Measurements from ENCODE around the gene KMT2E.

DNA sequence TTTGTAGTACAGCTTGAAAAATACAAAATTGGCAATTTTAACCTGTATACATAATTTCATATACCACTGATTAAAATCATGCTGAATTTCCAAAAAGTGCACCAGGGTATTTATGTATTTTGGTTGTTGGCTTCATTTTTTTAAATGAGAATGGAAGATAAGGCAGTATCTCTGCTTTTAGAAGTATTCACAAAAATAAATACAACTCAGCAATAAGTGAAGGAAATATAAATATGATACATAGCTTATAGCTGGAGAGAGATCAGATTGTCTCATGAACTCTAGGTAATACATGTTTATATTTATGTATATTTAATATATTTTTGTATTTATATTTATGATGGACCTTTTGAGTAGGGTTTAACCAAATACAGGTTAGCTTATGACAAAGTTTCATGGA is 81.0 kb downstream of the KMT2E start:
- TF ChIP-seq, protein P1, sequence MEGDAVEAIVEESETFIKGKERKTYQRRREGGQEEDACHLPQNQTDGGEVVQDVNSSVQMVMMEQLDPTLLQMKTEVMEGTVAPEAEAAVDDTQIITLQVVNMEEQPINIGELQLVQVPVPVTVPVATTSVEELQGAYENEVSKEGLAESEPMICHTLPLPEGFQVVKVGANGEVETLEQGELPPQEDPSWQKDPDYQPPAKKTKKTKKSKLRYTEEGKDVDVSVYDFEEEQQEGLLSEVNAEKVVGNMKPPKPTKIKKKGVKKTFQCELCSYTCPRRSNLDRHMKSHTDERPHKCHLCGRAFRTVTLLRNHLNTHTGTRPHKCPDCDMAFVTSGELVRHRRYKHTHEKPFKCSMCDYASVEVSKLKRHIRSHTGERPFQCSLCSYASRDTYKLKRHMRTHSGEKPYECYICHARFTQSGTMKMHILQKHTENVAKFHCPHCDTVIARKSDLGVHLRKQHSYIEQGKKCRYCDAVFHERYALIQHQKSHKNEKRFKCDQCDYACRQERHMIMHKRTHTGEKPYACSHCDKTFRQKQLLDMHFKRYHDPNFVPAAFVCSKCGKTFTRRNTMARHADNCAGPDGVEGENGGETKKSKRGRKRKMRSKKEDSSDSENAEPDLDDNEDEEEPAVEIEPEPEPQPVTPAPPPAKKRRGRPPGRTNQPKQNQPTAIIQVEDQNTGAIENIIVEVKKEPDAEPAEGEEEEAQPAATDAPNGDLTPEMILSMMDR (IDR thresholded peaks at IDR 0.05): no peak
- TF ChIP-seq EP300 (IDR thresholded peaks at IDR 0.05): no peak
- no peak for TF ChIP-seq CHD2 (IDR thresholded peaks at IDR 0.05; ENCODE audit: low read length, partially characterized antibody)
- no peak for TF ChIP-seq SMC3 (IDR thresholded peaks at IDR 0.05)
- TF ChIP-seq, protein P2, sequence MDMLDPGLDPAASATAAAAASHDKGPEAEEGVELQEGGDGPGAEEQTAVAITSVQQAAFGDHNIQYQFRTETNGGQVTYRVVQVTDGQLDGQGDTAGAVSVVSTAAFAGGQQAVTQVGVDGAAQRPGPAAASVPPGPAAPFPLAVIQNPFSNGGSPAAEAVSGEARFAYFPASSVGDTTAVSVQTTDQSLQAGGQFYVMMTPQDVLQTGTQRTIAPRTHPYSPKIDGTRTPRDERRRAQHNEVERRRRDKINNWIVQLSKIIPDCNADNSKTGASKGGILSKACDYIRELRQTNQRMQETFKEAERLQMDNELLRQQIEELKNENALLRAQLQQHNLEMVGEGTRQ (IDR thresholded peaks at IDR 0.05): no peak
- TF ChIP-seq, protein P3, sequence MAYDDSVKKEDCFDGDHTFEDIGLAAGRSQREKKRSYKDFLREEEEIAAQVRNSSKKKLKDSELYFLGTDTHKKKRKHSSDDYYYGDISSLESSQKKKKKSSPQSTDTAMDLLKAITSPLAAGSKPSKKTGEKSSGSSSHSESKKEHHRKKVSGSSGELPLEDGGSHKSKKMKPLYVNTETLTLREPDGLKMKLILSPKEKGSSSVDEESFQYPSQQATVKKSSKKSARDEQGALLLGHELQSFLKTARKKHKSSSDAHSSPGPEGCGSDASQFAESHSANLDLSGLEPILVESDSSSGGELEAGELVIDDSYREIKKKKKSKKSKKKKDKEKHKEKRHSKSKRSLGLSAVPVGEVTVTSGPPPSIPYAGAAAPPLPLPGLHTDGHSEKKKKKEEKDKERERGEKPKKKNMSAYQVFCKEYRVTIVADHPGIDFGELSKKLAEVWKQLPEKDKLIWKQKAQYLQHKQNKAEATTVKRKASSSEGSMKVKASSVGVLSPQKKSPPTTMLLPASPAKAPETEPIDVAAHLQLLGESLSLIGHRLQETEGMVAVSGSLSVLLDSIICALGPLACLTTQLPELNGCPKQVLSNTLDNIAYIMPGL (CRISPR knock-in tag; IDR thresholded peaks at IDR 0.05; ENCODE audit: borderline replicate concordance): no peak
- TF ChIP-seq, protein P4, sequence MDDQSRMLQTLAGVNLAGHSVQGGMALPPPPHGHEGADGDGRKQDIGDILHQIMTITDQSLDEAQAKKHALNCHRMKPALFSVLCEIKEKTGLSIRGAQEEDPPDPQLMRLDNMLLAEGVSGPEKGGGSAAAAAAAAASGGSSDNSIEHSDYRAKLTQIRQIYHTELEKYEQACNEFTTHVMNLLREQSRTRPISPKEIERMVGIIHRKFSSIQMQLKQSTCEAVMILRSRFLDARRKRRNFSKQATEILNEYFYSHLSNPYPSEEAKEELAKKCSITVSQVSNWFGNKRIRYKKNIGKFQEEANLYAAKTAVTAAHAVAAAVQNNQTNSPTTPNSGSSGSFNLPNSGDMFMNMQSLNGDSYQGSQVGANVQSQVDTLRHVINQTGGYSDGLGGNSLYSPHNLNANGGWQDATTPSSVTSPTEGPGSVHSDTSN (IDR thresholded peaks at IDR 0.05): no peak
- no peak for TF ChIP-seq CEBPB (IDR thresholded peaks at IDR 0.05)
